Measurements from ENCODE around the gene SLC22A1. TPM values are rescaled to one million over a fixed set of nuclear protein-coding genes. Genes with fewer than 3 reads are reported as not detected.

Gene SLC22A1
- total RNA-seq, 4 donors from 2014 or later, result 0.26 to 0.52 (median 0.33) TPM; not detected in 1

GRCh38 chr6:160104821-160105517 lies 16.6 kb upstream of the SLC22A1 start:
- intact Hi-C loops (cut with DNase I), result no loop called here
- peaks cover 36 to 69% (median 65%) of the 10 kb centered on the region in 4 donors for H3K36me3 ChIP-seq
- DNase-seq (ENCODE audit: extremely low spot score), result no peak
- no peaks in the 10 kb centered on the region for H3K9me3 ChIP-seq
- H3K4me1 ChIP-seq, result no peaks in the 10 kb centered on the region
- no peak for TF ChIP-seq POLR2AphosphoS5 (IDR thresholded peaks at IDR 0.05)
- TF ChIP-seq CTCF (IDR thresholded peaks at IDR 0.05), result no peak
- no peak for TF ChIP-seq POLR2A (IDR thresholded peaks at IDR 0.05; ENCODE audit: low read depth)
- no peak for TF ChIP-seq EP300 (IDR thresholded peaks at IDR 0.05)
- no peak overlapping the region for H3K27ac ChIP-seq (replicated peaks in 1 of 4)
- 97% methylated on average over 20 of the region's 20 CpGs for WGBS
- no peaks in the 10 kb centered on the region for H3K27me3 ChIP-seq
- no peak overlapping the region for H3K4me3 ChIP-seq

- TF ChIP-seq EP300 (IDR thresholded peaks at IDR 0.05) (no peak), CTCF (IDR thresholded peaks at IDR 0.05) (no peak), POLR2AphosphoS5 (IDR thresholded peaks at IDR 0.05) (no peak), POLR2A (IDR thresholded peaks at IDR 0.05; ENCODE audit: low read depth) (no peak)
- no peak for DNase-seq (ENCODE audit: extremely low spot score)
- Histone ChIP-seq H3K4me3 (no peak overlapping the region), H3K9me3 (no peaks in the 10 kb centered on the region), H3K27me3 (no peaks in the 10 kb centered on the region), H3K4me1 (no peaks in the 10 kb centered on the region), H3K36me3 (peaks cover 36 to 67% (median 65%) of the 10 kb centered on the region in 4 donors), H3K27ac (replicated peaks in 1 of 4) (no peak overlapping the region)
- 95% methylated on average over 14 of the region's 14 CpGs for WGBS
- intact Hi-C loops (cut with DNase I), result no loop called here
Observed at GRCh38 chr6:160106010-160106409, 15.6 kb upstream of the SLC22A1 start.

GRCh38 chr6:160106701-160107100 lies 14.9 kb upstream of the SLC22A1 start:
- TF ChIP-seq EP300 (IDR thresholded peaks at IDR 0.05) (no peak), CTCF (IDR thresholded peaks at IDR 0.05) (no peak), POLR2A (IDR thresholded peaks at IDR 0.05; ENCODE audit: low read depth) (no peak), POLR2AphosphoS5 (IDR thresholded peaks at IDR 0.05) (no peak)
- H3K4me1 ChIP-seq, result no peaks in the 10 kb centered on the region
- H3K9me3 ChIP-seq, result no peaks in the 10 kb centered on the region
- 99% methylated on average over 4 of the region's 4 CpGs for WGBS
- H3K27me3 ChIP-seq, result no peaks in the 10 kb centered on the region
- intact Hi-C loops (cut with DNase I), result no loop called here
- DNase-seq (ENCODE audit: extremely low spot score), result no peak
- peaks cover 36 to 62% (median 60%) of the 10 kb centered on the region in 4 donors for H3K36me3 ChIP-seq
- H3K27ac ChIP-seq (replicated peaks in 1 of 4), result no peak overlapping the region
- H3K4me3 ChIP-seq, result no peak overlapping the region

- Histone ChIP-seq H3K4me1 (no peaks in the 10 kb centered on the region), H3K4me3 (no peak overlapping the region), H3K36me3 (peaks cover 25 to 51% (median 49%) of the 10 kb centered on the region in 4 donors), H3K27ac (replicated peaks in 1 of 4) (no peak overlapping the region), H3K27me3 (no peaks in the 10 kb centered on the region), H3K9me3 (no peaks in the 10 kb centered on the region)
- DNase-seq (ENCODE audit: extremely low spot score), result no peak
- TF ChIP-seq CTCF (IDR thresholded peaks at IDR 0.05) (no peak), EP300 (IDR thresholded peaks at IDR 0.05) (no peak), POLR2A (IDR thresholded peaks at IDR 0.05; ENCODE audit: low read depth) (no peak), POLR2AphosphoS5 (IDR thresholded peaks at IDR 0.05) (no peak)
- 100% methylated on average over 5 of the region's 5 CpGs for WGBS
- intact Hi-C loops (cut with DNase I), result no loop called here
Observed at GRCh38 chr6:160108077-160108476, 13.5 kb upstream of the SLC22A1 start.
